ENCODE results near the gene SHISA9.

DNA sequence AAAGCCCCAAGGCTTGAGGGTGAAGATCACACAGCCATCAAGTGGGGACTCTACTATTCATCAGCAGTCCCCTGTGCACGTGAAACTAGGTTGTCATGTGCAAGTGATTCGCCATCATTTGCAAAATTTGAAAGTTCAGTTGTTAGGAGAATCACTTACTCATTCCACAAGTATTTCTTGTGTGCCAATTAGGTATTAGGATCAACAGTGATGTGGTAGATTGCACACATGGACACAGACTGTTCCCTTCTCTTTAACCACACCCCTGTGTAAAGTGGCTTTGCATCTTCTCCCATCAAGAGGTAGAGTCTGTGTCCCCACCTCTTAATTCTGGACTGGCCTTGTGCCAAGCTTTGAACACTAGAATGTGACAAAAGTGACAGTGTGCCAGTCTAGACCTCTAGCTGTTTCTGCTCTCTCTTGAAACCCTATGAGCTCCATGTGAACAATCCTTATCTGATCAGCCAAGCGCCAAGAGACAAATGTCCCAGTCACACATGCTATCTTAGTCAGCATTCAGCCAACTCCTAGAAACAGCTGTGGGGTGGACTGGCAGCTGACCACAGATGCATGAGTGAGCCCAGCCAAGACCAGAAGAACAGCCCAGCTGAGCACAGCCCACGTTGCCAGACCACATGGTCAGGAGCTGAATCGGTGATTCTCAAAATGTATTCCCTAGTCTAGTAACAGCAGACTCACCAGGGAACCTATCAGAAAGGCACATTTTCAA is 31.5 kb upstream of the SHISA9 start:
- TF ChIP-seq SIN3A (IDR thresholded peaks at IDR 0.05; ENCODE audit: borderline replicate concordance, insufficient read depth, low read length), result no peak
- TF ChIP-seq POLR2AphosphoS5 (IDR thresholded peaks at IDR 0.05; ENCODE audit: low read depth, low read length), result no peak
- no peak for TF ChIP-seq TAF1 (IDR thresholded peaks at IDR 0.05; ENCODE audit: borderline replicate concordance, insufficient read depth, low read length)
